Esophagus muscularis mucosa (tissue), 4 donors: ENCODE results near the gene LONP1. TPM values are rescaled to one million over a fixed set of nuclear protein-coding genes. Genes with fewer than 3 reads are reported as not detected.
A peak's percentile ranks its signal among the peaks of the same experiment; 100 is the strongest.

Experiments used
- DNase-seq: peaks from one replicate; pipeline ENCODE4 v3.0.0-alpha.2; 2017; ENCODE audit errors: extremely low spot score
- H3K27ac ChIP-seq, 4 donors: fragments of 200-600 bp; sonication (generic); replicated peaks in 1 of 4; 1 replicate in 3 of 4; 2 replicates in 1 of 4; pipeline ENCODE4 v1.5.1; 2016 to 2019; ENCODE audit warnings: mild to moderate bottlenecking in 1 of 4
- H3K27me3 ChIP-seq, 4 donors: fragments of 200-600 bp; sonication (generic); one replicate each; pipeline versions ENCODE4 v1.5.1 to v1.6.0; 2016 to 2019
- H3K36me3 ChIP-seq, 4 donors: fragments of 200-600 bp; sonication (generic); one replicate each; pipeline ENCODE4 v1.5.1; 2016 to 2019
- H3K4me1 ChIP-seq, 4 donors: fragments of 200-600 bp; sonication (generic); one replicate each; pipeline ENCODE4 v1.5.1; 2016 to 2019
- H3K4me3 ChIP-seq, 4 donors: fragments of 200-600 bp; sonication (generic); 1 replicate in 2 of 4; 2 replicates in 2 of 4; pipeline ENCODE4 v1.5.1; 2016 to 2019; ENCODE audit warnings: mild to moderate bottlenecking in 4 of 4, moderate library complexity in 1 of 4
- H3K9me3 ChIP-seq, 4 donors: fragments of 200-600 bp; sonication (generic); 1 replicate in 3 of 4; 2 replicates in 1 of 4; pipeline ENCODE4 v1.5.1; 2016 to 2019
- EP300 ChIP-seq: sonication (generic); formaldehyde crosslinking; IDR thresholded peaks from one replicate; pipeline ENCODE4 v1.6.1; 2017; ENCODE audit warnings: antibody characterized with exemption
- POLR2A ChIP-seq: fragments of 450-650 bp; IDR thresholded peaks from one replicate; pipeline ENCODE4 v1.6.1; 2017; ENCODE audit warnings: antibody characterized with exemption, moderate library complexity, mild to moderate bottlenecking, low read depth
- POLR2AphosphoS5 ChIP-seq, 2 donors: sonication (generic); formaldehyde crosslinking; IDR thresholded peaks; one replicate each; pipeline ENCODE4 v1.6.1; 2017; ENCODE audit warnings: antibody characterized with exemption in 2 of 2
- WGBS: methylation state at CpG from one replicate; pipeline ENCODE4 v1.1.5; 2018; 5-methylcytosine and 5-hydroxymethylcytosine counted together
- intact Hi-C: fragments of 100-400 bp; cut with DNase I; formaldehyde crosslinking; loops from one replicate; pipeline ENCODE4 v1.15.1; 2023
- total RNA-seq, 4 donors: library from RNA; depleted of rRNA; stranded (reverse); fragments of >200 nt; gene quantifications; one replicate each; pipeline versions ENCODE4 v1.1.0 to v1.2.1, GENCODE V29; 2016
- TF ChIP-seq, protein P1 (sequence below), 3 experiments: fragments of 200-600 bp in 2 of 3; fragments of 450-650 bp in 1 of 3; sonication (generic) in 2 of 3; IDR thresholded peaks; one replicate each; pipeline ENCODE4 v1.5.1; 2017 to 2019; ENCODE audit warnings: antibody characterized with exemption in 3 of 3, mild to moderate bottlenecking in 2 of 3, moderate library complexity in 1 of 3

The LONP1 gene
- total RNA-seq, 4 donors from 2014 or later = 49.0 to 70.4 (median 54.3) TPM

DNA sequence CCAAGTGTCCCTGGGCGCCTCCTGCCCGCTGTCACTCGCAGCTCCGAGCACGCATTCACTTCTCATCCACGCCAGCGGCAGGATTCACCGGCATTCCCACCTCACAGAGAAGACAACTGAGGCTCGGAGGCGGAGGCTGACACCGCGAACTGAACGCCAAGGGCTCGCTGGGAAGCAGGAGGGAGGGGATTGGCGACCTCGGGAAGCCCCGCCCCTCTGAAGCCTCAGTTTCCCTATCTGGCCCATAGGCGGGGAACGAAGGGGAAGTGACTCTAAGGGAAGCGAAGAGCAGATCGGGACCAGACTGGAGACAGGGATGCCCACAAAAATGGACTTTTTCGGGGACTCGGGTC lies 39.9 kb downstream of the LONP1 start:
- DNase-seq = no peak
- peaks cover 19 to 33% (median 27%) of the 10 kb centered on the region in 4 donors for H3K4me1 ChIP-seq
- H3K27me3 ChIP-seq = no peaks in the 10 kb centered on the region
- H3K36me3 ChIP-seq = peaks cover 0 to 14% (median 11%) of the 10 kb centered on the region in 4 donors
- 2% methylated on average over 12 of the region's 23 CpGs for WGBS
- H3K9me3 ChIP-seq = no peaks in the 10 kb centered on the region
- H3K27ac ChIP-seq = peak overlapping the region; percentile 90 to 96 (median 93)
- TF ChIP-seq, protein P1, sequence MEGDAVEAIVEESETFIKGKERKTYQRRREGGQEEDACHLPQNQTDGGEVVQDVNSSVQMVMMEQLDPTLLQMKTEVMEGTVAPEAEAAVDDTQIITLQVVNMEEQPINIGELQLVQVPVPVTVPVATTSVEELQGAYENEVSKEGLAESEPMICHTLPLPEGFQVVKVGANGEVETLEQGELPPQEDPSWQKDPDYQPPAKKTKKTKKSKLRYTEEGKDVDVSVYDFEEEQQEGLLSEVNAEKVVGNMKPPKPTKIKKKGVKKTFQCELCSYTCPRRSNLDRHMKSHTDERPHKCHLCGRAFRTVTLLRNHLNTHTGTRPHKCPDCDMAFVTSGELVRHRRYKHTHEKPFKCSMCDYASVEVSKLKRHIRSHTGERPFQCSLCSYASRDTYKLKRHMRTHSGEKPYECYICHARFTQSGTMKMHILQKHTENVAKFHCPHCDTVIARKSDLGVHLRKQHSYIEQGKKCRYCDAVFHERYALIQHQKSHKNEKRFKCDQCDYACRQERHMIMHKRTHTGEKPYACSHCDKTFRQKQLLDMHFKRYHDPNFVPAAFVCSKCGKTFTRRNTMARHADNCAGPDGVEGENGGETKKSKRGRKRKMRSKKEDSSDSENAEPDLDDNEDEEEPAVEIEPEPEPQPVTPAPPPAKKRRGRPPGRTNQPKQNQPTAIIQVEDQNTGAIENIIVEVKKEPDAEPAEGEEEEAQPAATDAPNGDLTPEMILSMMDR (IDR thresholded peaks at IDR 0.05) = no peak
- TF ChIP-seq POLR2A = no peak
- H3K4me3 ChIP-seq = peak overlapping the region; percentile 82 to 98 (median 86)
- intact Hi-C loops = loop anchor here (5.0 kb wide), 1 partner anchor 58 kb away; the partner anchor contains the start of genes SAFB and SAFB2

DNA sequence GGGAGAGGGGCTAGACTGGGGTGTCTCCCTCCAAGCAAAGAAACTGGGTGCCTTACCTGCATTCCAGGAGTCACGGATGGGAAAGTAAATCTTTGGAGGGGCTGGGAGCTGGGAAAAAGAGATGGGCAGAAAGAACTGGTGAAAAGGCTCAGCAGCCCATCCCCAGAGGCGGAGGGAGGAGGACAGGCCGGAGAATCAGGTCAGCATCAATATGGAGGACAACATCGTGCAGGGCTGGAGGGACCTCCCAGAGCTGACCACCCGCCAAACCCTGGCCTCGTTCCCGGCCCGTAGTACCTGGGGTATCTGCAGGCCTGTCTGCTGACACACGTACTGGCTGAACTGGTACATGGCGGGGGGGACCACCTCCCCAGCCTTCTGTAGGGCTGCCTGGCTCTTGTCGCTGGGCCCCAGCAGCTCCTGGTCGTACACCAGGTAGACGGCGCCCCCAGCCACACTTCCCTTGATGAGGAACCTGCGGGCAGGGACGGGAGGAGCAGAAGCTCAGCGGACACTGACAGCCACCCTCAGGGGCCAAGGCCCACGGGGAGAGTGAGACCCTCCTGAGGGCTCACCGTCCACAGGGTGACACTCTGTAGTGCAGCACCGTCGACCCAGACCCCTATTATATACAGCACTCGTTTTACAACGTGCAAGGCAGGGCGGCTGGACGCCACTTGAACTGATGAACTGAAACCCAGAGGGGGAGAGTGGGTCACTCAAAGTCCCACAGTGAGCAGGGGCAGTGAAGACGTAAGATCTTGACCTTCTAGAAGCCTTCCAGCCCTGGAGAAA lies 40.5 kb downstream of the LONP1 start:
- Histone ChIP-seq H3K4me1 (peaks cover 19 to 33% (median 27%) of the 10 kb centered on the region in 4 donors), H3K27me3 (no peaks in the 10 kb centered on the region), H3K27ac (peak overlapping the region; percentile 90 to 96 (median 93)), H3K36me3 (peaks cover 0 to 14% (median 11%) of the 10 kb centered on the region in 4 donors), H3K4me3 (peak overlapping the region; percentile 82 to 98 (median 86)), H3K9me3 (no peaks in the 10 kb centered on the region)
- no peak for TF ChIP-seq POLR2A
- TF ChIP-seq EP300 = no peak
- TF ChIP-seq, protein P1 (IDR thresholded peaks at IDR 0.05) = no peak
- no peak for TF ChIP-seq POLR2AphosphoS5 (IDR thresholded peaks at IDR 0.05)
- intact Hi-C loops = loop anchor here (5.0 kb wide), 1 partner anchor 57 kb away; the partner anchor contains the start of genes SAFB and SAFB2
- 28% methylated on average over 5 of the region's 26 CpGs for WGBS
- DNase-seq = no peak

DNA sequence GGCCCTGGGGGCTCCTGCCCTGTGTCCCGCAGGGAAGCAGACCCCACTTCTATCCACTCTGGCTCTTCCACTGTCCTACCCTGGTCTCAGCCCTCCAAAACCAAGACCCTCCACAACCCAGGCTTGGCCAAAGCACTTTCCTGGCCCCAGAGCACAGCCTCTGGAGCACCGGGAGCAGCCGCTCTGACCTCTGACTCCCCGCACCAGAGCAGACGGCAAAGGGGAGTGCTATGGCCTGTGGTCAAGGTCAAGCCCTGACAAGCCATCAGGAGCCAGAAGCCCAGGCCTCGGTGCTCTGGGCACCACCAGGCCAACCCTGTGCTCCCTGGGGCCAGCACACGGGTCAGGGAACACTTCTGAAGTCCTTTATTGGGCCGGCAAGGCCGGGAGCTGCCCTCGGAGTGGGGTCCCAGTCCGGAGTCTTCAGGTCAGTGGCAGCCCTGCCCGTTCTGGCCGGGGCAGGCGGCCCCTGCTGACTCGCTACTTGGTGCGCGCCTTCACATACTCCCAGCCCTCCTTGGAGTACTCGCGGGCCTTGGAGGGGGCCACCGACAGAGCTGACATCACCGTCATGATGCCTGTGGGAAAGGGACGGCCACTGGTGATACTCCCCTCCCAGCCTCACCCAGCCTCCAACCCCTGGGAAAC lies 41.8 kb downstream of the LONP1 start:
- Histone ChIP-seq H3K27ac (no peak overlapping the region), H3K4me3 (no peak overlapping the region), H3K4me1 (peaks cover 19 to 33% (median 27%) of the 10 kb centered on the region in 4 donors), H3K9me3 (no peaks in the 10 kb centered on the region), H3K27me3 (no peaks in the 10 kb centered on the region), H3K36me3 (peaks cover 0 to 14% (median 11%) of the 10 kb centered on the region in 4 donors)
- TF ChIP-seq, protein P1 (IDR thresholded peaks at IDR 0.05) = no peak
- TF ChIP-seq EP300 (no peak), POLR2A (no peak), POLR2AphosphoS5 (IDR thresholded peaks at IDR 0.05) (no peak)
- no peak for DNase-seq
- WGBS = 93% methylated on average over 5 of the region's 22 CpGs
- intact Hi-C loops = no loop called here

DNA sequence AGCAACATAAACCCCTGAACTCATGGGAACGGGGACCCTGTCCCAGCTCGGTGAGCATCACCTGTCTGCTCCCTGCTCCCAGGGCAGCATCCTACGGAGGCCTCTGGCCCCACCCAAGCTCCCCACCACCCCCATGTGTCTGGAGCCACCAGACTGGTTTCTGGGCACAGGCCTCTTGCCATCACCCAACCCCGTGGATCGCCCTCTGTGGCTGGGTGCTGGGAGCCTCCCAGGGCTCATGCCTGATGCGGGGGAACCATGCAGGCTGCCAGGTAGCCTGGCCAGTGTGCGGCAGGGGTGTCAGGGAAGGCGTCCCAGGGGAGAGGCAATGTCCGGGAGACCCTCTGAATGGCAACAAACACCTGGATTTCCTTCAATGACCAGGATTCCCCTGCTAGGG lies 42.4 kb downstream of the LONP1 start:
- no peak overlapping the region for H3K4me3 ChIP-seq
- H3K27me3 ChIP-seq = no peaks in the 10 kb centered on the region
- H3K9me3 ChIP-seq = no peaks in the 10 kb centered on the region
- TF ChIP-seq POLR2AphosphoS5 (IDR thresholded peaks at IDR 0.05) (no peak), EP300 (no peak)
- TF ChIP-seq, protein P1 (IDR thresholded peaks at IDR 0.05) = no peak
- H3K27ac ChIP-seq = no peak overlapping the region
- 87% methylated on average over 9 of the region's 9 CpGs for whole genome bisulfite sequencing
- intact Hi-C loops = no loop called here
- no peak for DNase-seq
- peaks cover 0 to 14% (median 11%) of the 10 kb centered on the region in 4 donors for H3K36me3 ChIP-seq
- H3K4me1 ChIP-seq = peaks cover 19 to 33% (median 27%) of the 10 kb centered on the region in 4 donors
